Erythroblast (primary cell): ENCODE measurements around the gene RBM20.

Experiments used
- GATA1 ChIP-seq: IDR thresholded peaks from 2 replicates; pipeline ENCODE4 v1.6.1; 2011; ENCODE audit warnings: low read depth, mild to moderate bottlenecking, control low read depth, low read length, moderate library complexity
- POLR2A ChIP-seq: IDR thresholded peaks from 2 replicates; pipeline ENCODE4 v1.6.1; 2011; ENCODE audit warnings: mild to moderate bottlenecking, low read length

- TF ChIP-seq POLR2A = no peak
- TF ChIP-seq GATA1 = no peak
These were observed 103.7 kb downstream of the RBM20 start for GRCh38 chr10:110747609-110748464.
